Natural killer cell (primary cell): Measurements from ENCODE around the gene DOCK4. TPM values are rescaled to one million over a fixed set of nuclear protein-coding genes. Genes with fewer than 3 reads are reported as not detected.

Experiments
- ATAC-seq, 3 donors: fragments of 150-1000 bp in 2 of 3; fragments of 200-7000 bp in 1 of 3; cut with Tn5 transposase; 1 replicate in 1 of 3; 2 replicates in 2 of 3; pipeline ENCODE4 v1.10.0; 2021; ENCODE audit warnings: mild to moderate bottlenecking in 2 of 3, moderate library complexity in 2 of 3
- DNase-seq, 2 donors: peaks; one replicate each; pipeline versions ENCODE4 v3.0.0 to v3.0.0-alpha.2; 2013 to 2021; ENCODE audit warnings: mixed read lengths in 1 of 2
- H3K27ac ChIP-seq: one replicate; pipeline ENCODE4 v1.5.1; 2013; ENCODE audit warnings: mild to moderate bottlenecking, low read length
- H3K27me3 ChIP-seq: one replicate; pipeline ENCODE4 v1.6.1; 2013; ENCODE audit warnings: low read length; ENCODE audit not compliant: control insufficient read depth, insufficient read depth
- H3K36me3 ChIP-seq: one replicate; pipeline ENCODE4 v1.6.1; 2013; ENCODE audit warnings: low read length; ENCODE audit not compliant: control insufficient read depth, insufficient read depth
- H3K4me1 ChIP-seq: one replicate; pipeline ENCODE4 v1.6.1; 2013; ENCODE audit warnings: low read length; ENCODE audit not compliant: control insufficient read depth, insufficient read depth
- H3K4me3 ChIP-seq: one replicate; pipeline ENCODE4 v1.5.1; 2013; ENCODE audit warnings: low read length
- H3K9me3 ChIP-seq: one replicate; pipeline ENCODE4 v1.6.1; 2013; ENCODE audit warnings: low read length; ENCODE audit not compliant: control insufficient read depth, insufficient read depth
- H3K27ac Mint-ChIP-seq, 2 donors: one replicate each; pipeline ENCODE4 v1.8.0; 2022; ENCODE audit warnings: mild to moderate bottlenecking in 2 of 2, mixed read lengths in 2 of 2, moderate library complexity in 1 of 2
- H3K27me3 Mint-ChIP-seq, 2 donors: one replicate each; pipeline ENCODE4 v1.8.0; 2022; ENCODE audit warnings: low read depth in 2 of 2, mixed read lengths in 2 of 2
- H3K36me3 Mint-ChIP-seq: one replicate; pipeline ENCODE4 v1.8.0; 2022; ENCODE audit warnings: mixed read lengths
- H3K4me1 Mint-ChIP-seq, 2 donors: one replicate each; pipeline ENCODE4 v1.8.0; 2022; ENCODE audit warnings: mixed read lengths in 2 of 2
- H3K4me3 Mint-ChIP-seq: one replicate; pipeline ENCODE4 v1.8.0; 2022; ENCODE audit warnings: mild to moderate bottlenecking, moderate library complexity, mixed read lengths
- H3K9me3 Mint-ChIP-seq, 2 donors: one replicate each; pipeline ENCODE4 v1.8.0; 2022; ENCODE audit warnings: mixed read lengths in 2 of 2
- WGBS: methylation state at CpG from one replicate; pipeline ENCODE4 v1.1.7; 2013; ENCODE audit warnings: missing lambda C conversion rate; ENCODE audit not compliant: insufficient coverage; 5-methylcytosine and 5-hydroxymethylcytosine counted together
- intact Hi-C: fragments of 100-400 bp; cut with micrococcal nuclease; formaldehyde crosslinking; loops from one replicate; pipeline ENCODE4 v1.14.2; 2022
- total RNA-seq, 4 donors: library from RNA; stranded (reverse); fragments of 120-200 nt in 1 of 4; gene quantifications; one replicate each; pipeline versions ENCODE4 v1.2.3 to v1.2.4, GENCODE V29; 2013 to 2022
- TF ChIP-seq, protein P1 (sequence below): fragments of 200-600 bp; IDR thresholded peaks from one replicate; pipeline ENCODE4 v1.8.0; 2022; ENCODE audit warnings: antibody characterized with exemption

Gene DOCK4
- total RNA-seq, 3 donors from 2014 or later (not counting 1 experiment from before 2014, with no cell fraction given) = 0.61 to 2.4 (median 0.89) TPM

DNA sequence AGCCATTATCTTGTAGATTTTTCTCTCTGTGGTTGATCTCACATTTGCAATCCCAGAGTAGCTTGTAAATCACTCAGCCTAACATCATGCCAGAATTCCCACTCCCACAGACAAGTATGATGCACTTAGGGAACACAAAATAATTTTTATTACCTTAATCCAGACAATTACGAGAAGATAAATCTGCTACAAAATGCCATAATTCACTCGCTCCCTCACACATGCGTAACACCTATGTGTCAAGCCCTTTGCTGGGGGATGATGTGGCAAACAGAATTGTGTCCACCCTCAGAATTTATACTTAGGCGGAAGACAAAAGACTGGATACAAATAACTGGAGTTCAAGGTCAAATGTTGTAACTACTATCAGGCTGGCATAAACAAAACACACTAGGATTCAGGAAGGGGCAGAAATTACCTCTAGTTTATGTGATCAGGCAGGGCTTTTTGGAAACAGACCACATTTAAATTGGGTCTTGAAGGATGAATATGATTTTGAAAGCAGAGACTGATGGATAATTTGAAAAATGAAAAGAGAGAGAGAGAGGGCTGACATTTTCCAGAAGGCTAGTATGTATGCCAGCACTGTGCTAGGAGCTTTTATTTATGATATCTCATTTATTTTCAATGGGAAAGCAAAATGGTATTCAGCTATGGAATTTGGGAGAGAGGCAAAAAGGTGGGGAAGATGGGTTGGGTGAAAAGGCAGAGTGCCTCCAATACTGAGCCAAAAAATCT lies 69.8 kb downstream of the DOCK4 start:
- Histone ChIP-seq H3K9me3 (no peaks in the 10 kb centered on the region), H3K4me3 (no peak overlapping the region), H3K4me1 (no peaks in the 10 kb centered on the region), H3K27me3 (no peaks in the 10 kb centered on the region), H3K27ac (no peak overlapping the region), H3K36me3 (no peaks in the 10 kb centered on the region)
- ATAC-seq (no peak), DNase-seq (no peak)
- peaks cover 7 to 13% of the 10 kb centered on the region in 2 donors for H3K27me3 Mint-ChIP-seq
- no peak overlapping the region for H3K27ac Mint-ChIP-seq
- no peaks in the 10 kb centered on the region for H3K36me3 Mint-ChIP-seq
- intact Hi-C loops = no loop called here
- H3K4me1 Mint-ChIP-seq = no peaks in the 10 kb centered on the region
- no peaks in the 10 kb centered on the region for H3K9me3 Mint-ChIP-seq
- no peak overlapping the region for H3K4me3 Mint-ChIP-seq
- TF ChIP-seq, protein P1, sequence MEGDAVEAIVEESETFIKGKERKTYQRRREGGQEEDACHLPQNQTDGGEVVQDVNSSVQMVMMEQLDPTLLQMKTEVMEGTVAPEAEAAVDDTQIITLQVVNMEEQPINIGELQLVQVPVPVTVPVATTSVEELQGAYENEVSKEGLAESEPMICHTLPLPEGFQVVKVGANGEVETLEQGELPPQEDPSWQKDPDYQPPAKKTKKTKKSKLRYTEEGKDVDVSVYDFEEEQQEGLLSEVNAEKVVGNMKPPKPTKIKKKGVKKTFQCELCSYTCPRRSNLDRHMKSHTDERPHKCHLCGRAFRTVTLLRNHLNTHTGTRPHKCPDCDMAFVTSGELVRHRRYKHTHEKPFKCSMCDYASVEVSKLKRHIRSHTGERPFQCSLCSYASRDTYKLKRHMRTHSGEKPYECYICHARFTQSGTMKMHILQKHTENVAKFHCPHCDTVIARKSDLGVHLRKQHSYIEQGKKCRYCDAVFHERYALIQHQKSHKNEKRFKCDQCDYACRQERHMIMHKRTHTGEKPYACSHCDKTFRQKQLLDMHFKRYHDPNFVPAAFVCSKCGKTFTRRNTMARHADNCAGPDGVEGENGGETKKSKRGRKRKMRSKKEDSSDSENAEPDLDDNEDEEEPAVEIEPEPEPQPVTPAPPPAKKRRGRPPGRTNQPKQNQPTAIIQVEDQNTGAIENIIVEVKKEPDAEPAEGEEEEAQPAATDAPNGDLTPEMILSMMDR = no peak
- 96% methylated on average over 4 of the region's 4 CpGs for WGBS

DNA sequence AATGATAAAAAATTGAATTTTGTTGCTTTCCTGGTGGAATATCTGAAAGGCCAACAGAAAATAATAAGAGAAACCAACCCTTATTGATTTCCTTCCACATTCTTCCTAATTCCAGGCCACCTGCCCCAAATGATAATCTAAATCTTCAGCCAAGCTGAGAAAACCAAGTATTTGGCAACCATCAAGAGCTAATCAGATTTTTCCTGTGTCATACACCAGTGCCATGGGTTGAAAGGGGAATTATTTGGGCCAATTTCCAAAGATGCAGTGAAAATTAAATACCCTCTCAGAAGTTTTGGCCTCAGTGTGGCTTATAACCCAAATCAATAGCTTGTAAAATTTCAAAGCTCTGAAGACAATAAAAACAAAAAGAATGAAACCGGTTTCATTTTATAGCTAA lies 70.4 kb downstream of the DOCK4 start:
- WGBS = no CpG with 5 or more reads among the region's 1 CpG
- intact Hi-C loops = no loop called here
- ATAC-seq = no peak

GRCh38 chr7:112134039-112134438 lies 72.2 kb downstream of the DOCK4 start:
- Mint-ChIP-seq H3K27ac (no peak overlapping the region), H3K9me3 (no peaks in the 10 kb centered on the region), H3K27me3 (peaks cover 3 to 14% of the 10 kb centered on the region in 2 donors), H3K36me3 (no peaks in the 10 kb centered on the region), H3K4me3 (no peak overlapping the region), H3K4me1 (no peaks in the 10 kb centered on the region)
- DNase-seq (no peak), ATAC-seq (no peak)
- peaks cover 2% of the 10 kb centered on the region for H3K27me3 ChIP-seq
- 77% methylated on average over 3 of the region's 3 CpGs for WGBS
- H3K4me3 ChIP-seq = no peak overlapping the region
- TF ChIP-seq, protein P1 = no peak
- H3K36me3 ChIP-seq = no peaks in the 10 kb centered on the region
- H3K9me3 ChIP-seq = no peaks in the 10 kb centered on the region
- no peaks in the 10 kb centered on the region for H3K4me1 ChIP-seq
- intact Hi-C loops = no loop called here
- H3K27ac ChIP-seq = no peak overlapping the region

More for the DNA sequence above, 70.4 kb downstream of the DOCK4 start:
- H3K27ac Mint-ChIP-seq = no peak overlapping the region
- Histone ChIP-seq H3K27me3 (peaks cover 2% of the 10 kb centered on the region), H3K4me3 (no peak overlapping the region), H3K9me3 (no peaks in the 10 kb centered on the region), H3K27ac (no peak overlapping the region), H3K36me3 (no peaks in the 10 kb centered on the region), H3K4me1 (no peaks in the 10 kb centered on the region)
- TF ChIP-seq, protein P1 = no peak
- H3K27me3 Mint-ChIP-seq = peaks cover 9 to 10% of the 10 kb centered on the region in 2 donors
- no peaks in the 10 kb centered on the region for H3K36me3 Mint-ChIP-seq
- no peaks in the 10 kb centered on the region for H3K9me3 Mint-ChIP-seq
- no peak overlapping the region for H3K4me3 Mint-ChIP-seq
- DNase-seq = no peak
- no peaks in the 10 kb centered on the region for H3K4me1 Mint-ChIP-seq

GRCh38 chr7:112133328-112133727 lies 72.9 kb downstream of the DOCK4 start:
- no peak overlapping the region for H3K4me3 Mint-ChIP-seq
- no peaks in the 10 kb centered on the region for H3K4me1 ChIP-seq
- intact Hi-C loops = no loop called here
- H3K9me3 Mint-ChIP-seq = no peaks in the 10 kb centered on the region
- H3K36me3 ChIP-seq = no peaks in the 10 kb centered on the region
- DNase-seq (no peak), ATAC-seq (no peak)
- no peaks in the 10 kb centered on the region for H3K4me1 Mint-ChIP-seq
- H3K36me3 Mint-ChIP-seq = no peaks in the 10 kb centered on the region
- H3K4me3 ChIP-seq = no peak overlapping the region
- TF ChIP-seq, protein P1 = no peak
- peaks cover 2% of the 10 kb centered on the region for H3K27me3 ChIP-seq
- H3K27ac Mint-ChIP-seq = no peak overlapping the region
- H3K27me3 Mint-ChIP-seq = peaks cover 3 to 14% of the 10 kb centered on the region in 2 donors
- H3K27ac ChIP-seq = no peak overlapping the region
- WGBS = 93% methylated on average over 7 of the region's 7 CpGs
- H3K9me3 ChIP-seq = no peaks in the 10 kb centered on the region
